Measurements from ENCODE around the gene IGF2.

Gene IGF2

DNA sequence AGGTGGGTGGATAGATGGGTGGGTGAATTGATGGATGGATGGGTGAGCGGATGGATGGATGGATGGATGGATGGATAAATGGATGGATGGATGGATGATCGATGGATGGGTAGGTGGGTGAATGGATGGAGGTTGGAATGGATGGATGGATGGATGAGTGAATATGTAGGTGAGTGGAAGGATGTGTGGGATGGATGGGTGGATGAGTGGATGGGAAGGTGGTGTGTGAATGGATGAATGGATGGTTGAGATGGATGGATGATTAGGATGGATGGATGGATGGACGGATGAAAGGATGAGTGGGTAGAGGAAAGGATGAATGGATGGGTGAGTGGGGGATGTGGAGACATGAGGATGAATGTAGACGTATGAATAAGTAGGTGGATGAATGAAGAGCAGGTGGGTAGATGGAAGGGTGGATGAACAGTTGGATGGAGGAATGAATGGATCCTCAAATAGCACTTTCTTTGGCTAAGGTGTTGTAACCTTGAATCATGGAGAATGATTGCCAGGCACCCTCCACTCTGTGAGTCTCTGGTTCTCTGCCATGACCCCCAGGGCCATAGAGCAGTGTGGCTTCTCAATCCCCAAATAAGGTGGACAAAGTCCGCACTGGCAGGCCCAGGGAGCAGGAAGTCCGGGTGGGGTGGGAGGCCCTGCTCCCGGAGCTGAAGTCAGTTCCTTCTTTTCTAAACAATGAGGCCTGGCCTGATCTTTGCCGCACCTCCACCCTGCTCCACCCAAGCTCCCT is 36.9 kb downstream of the IGF2 start:
- DNase-seq = no peak

DNA sequence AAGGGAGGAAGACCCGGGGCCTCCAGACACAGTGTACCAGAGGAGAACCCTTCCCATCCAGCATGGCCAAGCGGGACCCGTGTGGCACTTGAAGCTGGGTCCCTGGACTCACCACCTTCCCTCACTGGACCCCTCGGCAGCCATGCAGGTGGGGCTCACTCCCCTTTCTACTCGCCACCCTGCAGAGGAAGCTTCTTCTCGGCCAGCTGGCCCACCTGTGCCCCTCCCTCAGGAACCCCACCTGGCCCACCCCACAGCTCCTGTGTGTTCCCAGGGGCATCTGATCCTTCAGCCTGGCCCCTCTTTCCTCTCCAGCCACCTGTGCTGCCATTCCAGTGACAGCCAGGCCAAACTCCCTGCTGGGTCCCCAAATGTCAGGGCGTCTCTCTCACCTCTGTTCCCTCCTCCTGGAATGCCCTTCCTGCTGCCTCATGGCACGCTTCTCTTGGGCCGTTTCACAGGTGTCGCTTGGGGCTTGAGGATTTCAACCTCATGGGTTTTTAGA is 38.0 kb downstream of the IGF2 start:
- no peak for DNase-seq

DNA sequence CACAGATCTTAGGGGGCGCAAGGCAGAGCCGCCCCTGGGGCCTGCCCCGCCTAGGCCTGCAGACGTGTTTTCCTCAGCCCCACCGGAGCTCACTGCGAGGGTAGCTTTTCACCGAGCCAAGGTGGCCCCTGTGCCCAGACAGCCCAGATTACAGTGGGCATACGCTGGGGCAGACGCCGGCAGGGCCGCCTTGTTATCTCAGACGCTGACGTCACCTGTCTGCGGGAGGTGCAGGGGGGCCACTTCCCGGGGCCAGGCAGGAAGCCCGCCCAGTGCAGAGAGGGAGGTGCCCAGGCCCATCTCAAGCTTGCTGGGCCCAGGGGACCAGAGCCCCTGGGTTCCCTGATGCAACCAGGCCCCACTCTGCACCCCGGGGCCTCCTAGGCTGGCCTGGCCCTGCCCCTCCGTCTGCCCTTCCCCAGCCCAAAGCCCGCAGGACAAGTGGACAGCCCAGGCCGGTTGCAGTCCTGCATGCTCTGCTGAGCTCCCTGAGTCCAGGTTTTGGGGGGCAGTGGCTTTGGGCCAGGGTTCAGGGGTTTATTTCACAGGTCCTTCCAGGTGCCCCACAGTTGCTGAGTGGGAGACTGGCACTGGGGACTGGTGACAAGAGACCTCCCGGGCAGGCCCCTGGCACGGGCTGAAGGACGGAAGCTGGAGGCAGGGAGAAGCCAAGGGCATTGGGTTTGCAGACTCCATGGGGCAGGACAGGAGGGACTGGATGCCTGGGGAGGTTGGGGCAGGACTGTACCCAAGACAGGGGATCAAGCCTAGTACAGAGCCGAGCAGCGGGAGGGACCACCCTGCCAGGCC is 38.6 kb downstream of the IGF2 start:
- DNase-seq = peak in 1 of 2 donors; percentile 37

DNA sequence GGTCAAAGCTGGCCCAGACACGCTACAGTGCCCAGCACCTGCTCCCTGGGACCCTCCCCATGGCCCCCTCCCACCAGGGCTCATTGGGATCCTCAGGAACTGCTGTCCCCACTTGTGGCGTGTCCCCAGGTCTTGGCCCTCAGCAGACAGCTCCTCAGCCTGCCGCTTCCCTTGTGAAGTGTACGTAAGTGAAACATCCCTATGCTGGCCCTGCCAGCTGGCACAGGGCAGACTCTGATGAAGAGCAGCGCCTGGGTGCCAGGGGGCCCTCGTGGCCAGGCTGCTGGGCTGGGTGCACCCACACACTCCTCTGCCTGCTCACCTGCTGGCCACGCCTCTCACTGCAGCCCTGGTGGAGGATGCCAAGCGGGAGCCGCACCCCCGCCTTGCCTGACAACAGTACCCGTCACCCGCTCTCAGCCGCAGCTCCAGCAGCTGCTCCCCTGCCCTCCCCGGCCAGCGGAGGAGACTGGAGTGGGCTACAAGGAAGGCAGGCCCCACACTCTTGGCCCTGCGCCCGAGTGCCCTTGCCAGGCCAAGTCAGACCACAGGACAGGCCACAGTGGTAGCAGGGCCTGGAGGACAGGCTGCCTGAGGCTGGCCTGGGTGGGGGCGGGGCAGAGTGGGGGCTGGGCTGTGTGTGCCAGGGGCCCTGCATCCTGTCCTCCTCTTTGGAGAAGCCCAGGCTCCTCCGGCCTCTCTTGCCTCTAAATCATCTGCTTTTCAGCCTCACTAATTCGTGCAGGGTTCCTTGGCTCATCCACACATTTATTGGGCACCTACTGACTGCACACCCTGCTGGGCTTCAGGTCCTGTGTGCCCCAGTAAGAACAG is 39.5 kb downstream of the IGF2 start:
- no peak for DNase-seq

DNA sequence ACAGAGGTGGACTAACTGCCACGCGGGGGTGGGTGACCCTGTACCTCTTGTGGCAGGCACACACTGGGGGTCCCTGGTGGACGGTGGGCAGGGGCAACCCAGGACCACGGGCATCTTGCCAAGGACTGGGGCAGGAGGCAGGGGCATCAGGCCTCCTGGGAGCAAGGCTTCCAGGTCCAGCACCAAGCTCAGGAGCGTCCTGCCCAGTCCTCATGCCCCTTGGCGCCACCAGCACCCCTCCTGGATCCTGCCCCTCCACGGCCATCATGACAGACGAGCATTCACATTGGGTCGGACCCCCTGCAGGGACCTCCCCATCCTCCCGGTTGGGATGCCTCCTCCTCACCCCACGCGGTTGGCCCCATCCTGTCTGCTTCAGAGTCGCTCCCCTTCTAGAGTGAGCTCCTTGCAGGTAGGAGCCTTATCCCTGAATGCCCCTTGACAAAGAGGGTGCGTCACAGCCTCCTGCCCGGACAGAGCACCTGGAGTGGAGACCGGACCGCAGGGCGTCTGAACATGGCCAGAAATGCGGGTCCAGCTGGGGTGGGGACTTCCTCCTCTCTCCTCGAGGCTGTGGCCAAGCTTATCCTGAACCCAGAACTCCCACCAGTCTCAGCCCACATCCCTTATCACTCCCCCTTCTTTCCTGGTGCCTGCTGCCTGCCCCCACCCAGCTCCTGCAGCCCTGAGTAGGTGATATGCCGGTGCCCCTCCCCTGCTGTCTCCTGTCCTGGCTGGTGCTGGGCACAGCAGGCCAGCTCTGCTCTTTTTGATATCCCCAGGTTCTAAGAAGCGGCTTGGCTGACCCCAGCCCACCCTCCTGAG is 40.3 kb downstream of the IGF2 start:
- no peak for DNase-seq

DNA sequence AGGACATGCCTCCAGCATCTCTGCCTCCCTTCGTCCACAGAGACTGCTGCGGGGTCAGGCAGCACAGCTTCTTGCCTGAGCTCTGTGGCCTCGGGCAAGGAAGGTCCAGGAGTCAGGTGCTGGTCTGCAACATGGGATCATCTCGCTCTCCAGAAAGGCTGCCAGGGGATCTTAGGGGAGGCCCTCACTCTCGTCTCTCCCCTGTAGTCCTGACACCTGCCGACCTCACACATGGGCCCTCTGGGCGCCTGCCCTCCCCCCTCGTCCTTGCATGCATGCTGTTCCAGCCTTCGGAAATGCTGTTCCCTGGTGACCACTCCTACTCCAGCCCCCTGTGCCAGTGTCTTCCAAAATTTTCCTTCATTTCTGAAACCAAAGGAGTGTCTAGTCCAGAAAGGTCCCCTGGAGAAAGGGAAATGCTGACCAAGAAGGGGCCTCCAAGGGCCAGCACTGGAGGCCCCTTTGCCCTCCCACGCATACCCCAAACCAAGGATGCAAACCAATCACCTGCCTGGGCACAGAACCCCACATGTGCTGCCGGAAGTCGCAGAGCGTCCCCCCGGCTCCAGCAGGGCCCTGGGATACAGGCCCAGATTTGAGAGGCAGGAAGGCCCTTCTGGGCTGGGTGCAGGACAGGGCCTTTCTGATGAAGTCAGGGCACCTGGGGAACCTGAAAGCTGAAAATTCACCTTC is 41.0 kb downstream of the IGF2 start:
- DNase-seq = no peak

DNA sequence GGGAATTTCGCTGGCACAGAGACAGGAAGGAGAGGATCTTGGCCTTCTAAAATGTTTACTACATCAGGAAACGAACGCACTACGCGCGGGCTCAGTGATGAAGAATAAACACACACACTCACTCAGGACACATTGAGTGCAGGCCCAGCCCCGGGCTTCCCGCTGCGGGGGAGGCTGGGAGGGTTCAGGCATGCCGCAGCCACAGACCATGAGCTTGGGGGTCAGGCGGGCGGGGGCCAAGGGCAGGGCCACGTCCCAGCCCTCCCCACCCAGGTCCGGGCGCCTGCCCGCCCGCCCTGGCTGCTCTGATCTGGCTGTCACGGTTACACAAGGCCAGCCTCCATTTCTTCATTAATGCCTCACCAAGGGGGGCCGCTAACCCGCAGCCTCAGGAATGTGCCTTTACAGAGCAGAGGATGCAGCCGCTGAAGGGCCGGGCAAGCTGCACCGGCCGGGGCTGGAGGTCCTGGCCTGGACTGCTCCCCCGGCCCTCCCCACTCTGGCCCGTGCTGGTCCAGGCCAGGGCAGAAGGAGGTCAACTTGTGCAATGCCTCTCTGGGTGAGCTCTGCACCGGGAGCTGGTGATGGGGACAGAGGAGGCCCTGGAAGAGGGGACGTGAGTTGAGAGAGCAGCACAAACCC is 41.7 kb downstream of the IGF2 start:
- no peak for DNase-seq

DNA sequence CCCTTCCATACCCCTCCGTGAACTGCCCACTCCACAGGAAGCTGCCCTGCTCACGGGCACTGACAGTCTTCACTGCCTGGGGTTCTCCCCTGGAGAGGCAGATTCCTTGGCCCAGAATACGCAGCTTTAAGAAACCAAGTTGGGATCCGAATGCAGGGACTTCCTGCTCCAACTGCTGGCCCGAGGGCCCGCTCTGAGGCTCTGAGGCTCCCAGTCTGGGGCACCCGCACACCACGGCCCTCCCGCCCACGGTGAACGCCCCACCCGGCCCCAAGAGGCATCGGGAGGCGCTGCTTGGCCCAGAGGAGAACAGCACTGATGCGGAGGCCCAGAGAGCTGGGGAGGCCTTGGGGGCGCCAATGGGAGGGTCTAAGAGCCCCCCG is 42.3 kb downstream of the IGF2 start:
- DNase-seq = no peak

DNA sequence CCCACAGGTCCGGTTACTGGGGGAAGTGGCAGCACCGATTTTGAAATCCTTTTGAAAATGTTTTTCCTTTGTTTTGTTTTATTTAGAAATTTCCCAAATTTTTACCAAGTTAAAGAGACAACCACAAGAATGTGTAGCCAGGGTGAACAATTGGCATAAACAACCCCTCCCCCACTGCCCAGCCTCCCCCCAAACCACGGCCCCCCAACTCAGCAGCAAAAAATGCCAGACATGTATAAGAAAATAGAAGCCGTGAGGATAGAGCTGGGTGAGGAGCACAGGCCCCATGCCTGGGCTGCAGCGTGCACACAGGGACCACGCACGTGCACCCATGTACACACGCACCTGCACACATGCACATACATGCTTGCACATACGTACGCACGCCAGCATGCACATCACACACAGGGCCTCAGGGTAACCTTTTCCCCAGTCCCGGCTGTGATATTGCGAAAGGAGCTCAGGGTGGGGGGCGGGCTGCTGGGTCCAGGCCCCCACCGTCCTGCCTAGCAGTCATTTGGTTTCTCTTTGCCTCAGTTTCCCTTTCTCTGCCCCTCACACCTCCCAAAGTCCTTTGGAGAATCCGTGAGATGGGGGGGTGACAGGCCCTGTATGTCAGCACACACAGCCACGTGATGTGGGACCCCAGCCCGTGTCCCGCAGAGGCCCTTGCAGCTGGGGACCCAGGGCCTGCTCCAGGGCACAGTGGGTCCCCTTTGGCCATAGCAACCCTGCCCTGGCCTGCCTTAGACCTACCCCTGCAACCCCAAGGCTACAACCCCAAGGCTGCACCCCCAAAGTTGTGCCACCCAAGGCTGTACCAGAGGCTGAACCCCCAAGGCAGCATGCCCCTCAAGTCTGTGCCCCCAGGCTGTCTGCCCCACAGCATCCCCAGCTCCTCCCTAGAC is 42.9 kb downstream of the IGF2 start:
- DNase-seq = no peak

DNA sequence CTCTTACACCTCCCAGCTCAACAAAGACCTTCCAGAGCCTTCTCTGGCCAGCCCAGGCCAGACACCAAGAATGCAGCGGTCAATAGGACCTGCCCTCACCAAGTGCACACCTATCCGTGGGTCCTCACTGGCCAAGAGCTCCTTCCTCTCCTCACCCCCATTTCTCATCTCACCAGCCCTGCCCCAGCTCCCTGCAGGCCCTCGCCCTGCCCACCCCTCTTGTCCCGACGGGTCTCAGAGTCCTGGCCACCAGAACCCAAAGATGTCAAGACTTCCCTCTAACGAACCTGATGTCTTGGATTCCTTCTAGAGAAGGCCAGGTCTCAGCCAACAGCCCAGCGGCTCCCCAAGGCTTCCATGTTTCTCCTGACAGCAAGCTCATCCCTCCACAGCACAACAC is 43.6 kb downstream of the IGF2 start:
- no peak for DNase-seq

DNA sequence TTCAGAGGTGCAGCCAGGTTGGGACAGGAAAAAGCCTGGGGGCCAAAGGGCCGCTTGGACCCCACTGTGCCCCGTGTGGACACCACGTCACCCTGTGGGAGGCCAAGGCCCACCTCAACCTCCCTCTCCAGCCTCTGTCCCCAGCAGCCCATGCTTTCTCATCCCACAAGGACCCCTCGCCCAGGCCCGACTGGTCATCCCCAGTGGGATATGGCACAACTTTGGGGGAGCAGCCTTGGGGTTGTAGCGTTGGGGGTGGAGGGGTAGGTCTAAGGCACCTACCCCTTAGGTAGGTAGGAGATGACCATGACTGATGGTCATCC is 44.0 kb downstream of the IGF2 start:
- no peak for DNase-seq

DNA sequence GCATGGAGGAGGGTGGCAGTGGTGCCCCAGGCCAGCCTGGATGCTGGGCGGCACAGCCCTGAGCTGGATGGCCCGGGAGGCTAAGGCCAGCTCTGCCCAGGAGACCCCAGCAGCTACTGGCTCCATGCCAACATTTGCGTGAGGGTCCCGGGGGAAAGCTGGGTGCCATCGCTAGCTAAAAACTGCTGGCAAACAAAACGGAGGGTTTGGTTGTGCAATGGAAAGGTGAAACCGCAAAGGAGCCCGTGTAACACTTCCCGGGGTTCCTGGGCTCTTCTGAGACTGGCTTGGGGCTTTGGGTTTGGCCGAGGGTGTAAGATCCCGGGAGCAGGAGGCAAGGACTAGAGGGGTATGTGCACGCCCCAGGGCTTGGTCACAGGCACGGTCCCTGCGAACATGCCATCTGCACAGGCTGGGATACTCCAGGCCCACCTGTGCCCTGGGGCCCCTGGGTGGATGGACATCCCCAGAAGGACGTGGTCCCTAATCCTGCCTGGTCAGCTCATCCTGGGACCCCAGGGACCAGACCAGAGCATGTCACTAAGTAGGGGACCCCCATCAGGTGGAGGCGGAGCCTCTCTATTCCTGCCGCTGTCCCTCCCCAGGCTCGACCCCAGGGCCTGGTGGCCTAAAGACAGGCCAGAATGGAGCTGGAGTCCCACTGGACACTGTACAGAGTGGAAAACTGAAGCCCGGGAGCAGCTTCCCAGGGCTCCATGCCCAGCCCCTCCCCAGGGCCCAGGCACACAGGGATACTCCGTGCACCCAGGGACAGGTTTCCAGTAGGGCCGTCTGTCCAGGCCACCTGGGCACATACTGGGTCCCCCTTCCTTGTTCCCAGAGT is 44.6 kb downstream of the IGF2 start:
- DNase-seq = no peak

DNA sequence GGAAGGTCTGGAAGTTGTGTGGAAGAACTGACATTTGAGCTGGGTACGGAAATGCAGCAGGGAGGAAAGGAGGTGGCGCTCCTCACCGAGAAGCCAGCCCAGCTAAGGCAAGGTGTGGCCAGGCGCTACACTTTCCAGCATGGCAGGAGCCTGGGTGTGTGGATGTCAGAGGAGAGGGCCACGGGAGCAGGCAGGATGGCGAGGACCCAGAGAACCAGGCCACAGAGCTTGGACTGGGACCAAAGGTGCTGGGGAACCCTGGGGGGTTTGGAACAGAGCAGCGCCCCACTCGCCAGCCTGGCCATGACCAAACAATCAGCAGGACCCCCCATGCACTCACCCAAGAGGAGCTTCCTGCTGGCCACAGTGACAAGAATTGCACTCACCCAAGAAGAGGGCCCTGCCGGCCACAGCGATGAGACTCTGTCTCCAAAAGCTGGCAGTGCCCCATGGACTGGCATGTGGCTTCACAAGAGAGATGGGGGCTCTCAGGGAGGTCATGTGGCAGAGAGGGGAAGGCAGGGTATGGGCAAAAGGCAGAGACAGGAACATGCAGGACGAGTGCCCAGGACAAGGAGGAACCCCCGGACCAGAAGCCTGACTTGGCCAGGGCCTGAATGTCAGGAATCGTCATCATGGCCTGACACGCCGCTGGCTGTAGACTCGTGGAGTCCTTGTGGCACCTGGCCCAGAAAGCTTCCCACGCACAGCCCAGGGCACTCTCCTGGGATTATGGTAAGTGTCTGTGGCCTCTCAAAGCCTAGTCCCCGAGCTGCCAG is 45.4 kb downstream of the IGF2 start:
- DNase-seq = no peak

DNA sequence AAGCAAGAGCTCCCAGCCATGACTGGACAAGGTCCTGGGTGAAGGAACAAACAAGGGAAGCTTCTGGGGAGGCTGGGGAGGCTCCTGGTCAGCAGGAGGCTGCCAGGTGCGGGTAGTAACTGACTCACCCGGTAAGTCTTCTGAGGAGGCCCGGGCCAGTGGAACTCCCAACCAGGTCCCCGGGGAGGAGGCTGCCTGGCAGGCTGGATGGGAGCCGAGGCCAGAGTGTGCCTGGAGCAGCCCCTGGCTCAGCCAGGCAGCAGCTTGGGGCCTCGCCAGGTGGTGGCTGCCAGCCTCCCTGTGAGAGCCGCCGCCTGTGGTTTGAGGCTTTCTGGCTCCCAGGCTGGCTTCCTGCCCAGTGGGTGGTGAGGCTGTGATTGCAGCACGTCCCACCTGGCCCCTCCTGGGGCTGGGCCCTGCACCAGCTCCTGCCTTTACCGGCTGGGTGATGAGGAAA is 46.2 kb downstream of the IGF2 start:
- DNase-seq = peak; percentile 34 to 62

DNA sequence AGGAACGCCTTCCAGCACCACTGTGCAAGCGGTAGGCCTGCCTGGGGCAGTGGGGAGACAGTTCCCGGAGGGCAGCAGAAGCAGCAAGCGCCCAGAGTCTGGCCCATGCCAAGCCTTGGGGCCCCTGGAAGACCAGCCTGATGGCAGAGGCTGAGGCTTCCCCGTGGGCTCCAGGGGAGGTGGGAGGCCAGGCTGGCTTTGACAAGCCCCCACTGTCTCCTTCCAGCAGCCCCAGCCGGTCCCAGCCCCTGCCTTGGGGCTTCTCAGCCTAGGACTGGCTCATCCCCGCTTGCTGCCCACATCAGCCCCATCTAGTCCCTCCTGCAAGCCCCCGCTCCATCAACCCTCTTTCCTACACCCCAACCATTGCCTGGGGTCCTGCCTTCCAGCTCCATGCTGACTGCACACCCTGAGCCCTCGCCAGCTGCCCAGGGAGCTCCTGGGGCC is 46.7 kb downstream of the IGF2 start:
- no peak for DNase-seq

DNA sequence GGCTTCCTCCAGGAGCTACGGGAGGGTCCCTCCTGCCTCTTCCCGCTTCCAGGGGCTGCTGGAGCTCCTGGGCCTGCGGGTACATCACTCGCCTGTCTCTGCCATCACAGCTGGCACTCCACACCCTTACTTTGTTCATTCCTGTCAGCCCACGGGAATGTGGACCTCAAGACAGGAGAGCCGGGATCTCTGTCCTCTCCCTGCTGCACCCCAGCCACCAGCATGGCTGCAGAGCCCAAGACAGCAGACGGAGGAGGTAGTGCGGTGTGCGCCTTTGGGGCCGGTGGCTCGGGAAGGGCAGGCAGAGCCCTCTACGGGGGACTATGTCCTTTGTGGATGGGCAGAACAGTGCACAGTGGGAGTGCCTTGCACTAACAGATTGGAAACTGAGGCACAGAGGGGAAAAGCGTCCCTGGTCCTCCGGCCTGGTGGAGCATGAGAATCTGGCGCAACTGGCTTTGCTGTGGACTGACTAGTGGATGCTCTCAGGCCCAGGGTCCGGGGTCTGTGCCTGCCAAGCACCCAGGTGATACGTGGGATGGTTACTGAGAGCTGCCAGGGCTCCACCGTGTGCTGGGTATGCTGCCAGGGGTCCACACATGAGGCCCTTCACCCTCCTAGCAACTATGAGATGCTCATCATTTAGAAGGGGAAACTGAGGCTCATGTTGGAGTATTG is 47.3 kb downstream of the IGF2 start:
- DNase-seq = no peak

DNA sequence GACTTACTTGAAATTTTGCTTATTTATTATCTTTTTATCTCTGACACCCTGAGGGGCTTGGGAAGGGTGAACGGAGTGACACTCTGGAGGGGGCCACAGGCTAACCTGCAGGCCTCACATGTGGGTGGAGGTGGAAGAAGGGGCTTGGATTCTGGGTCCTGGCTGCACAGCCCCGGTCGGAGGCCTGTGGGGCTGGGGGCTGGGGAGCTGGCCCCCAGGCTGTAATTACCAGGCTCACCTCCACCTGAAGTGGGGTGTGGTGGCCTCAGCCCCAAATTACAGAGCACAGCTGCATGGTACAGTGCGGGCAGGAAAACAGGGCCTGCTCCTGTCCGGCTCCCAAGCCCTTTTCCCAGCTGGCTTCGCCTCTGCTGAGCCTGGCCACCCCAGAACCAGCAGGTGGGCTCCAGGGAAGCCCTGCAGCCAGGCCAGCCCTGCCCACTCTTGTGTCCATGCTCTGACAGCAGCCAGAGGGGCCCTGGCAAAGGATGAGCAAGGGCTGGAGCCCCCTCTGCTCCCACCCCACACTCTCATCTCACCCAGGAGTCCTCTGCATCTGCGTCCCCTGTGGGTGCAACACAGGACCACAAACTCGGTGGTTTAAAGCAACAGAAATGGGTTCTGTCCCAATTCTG is 48.0 kb downstream of the IGF2 start:
- no peak for DNase-seq

Measured in CD4-positive, alpha-beta T cell treated with Interferon alpha-2 for 1 hour (primary cell).